Measurements from ENCODE around the gene PADI1. TPM values are rescaled to one million over a fixed set of nuclear protein-coding genes. Genes with fewer than 3 reads are reported as not detected.

Gene PADI1
- total RNA-seq, 4 donors from 2014 or later: 0.14 TPM; not detected in 3

DNA sequence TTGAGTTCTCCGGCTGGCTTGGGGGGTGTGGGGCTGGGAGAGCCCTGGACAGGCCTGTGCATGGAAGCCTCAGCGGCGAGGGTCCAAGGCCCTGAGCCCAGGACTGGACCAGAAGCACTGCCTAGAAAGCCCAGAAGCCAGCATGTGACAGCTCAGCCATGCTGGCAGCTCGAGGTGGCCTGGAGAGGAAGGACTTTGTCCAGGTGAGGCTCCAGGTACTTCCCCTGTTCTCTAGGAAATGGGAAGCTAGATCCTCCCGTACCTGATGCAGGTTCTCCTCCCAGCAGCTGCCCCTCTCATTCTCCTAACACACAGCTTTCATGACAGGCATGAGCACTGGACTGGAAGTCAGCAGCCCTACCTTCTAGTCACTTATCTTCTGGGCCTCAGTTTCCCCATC is 50.4 kb downstream of the PADI1 start:
- Histone ChIP-seq H3K9me3 (no peaks in the 10 kb centered on the region), H3K27ac (no peak overlapping the region), H3K4me1 (peaks cover 0 to 20% (median 9%) of the 10 kb centered on the region in 4 donors), H3K36me3 (no peaks in the 10 kb centered on the region), H3K27me3 (no peaks in the 10 kb centered on the region), H3K4me3 (no peak overlapping the region)
- in situ Hi-C loops (cut with MboI; ENCODE audit: low pct_ligation_motif_present in 1 of 4, low pct_unique_long_range_greater_than_20kb in 1 of 4, low sequenced_read_pairs in 3 of 4) (no loop called here), intact Hi-C loops (cut with DNase I; ENCODE audit: low total_unique reads) (no loop called here)
- TF ChIP-seq POLR2A (IDR thresholded peaks at IDR 0.05): no peak
- TF ChIP-seq POLR2AphosphoS5 (IDR thresholded peaks at IDR 0.05): no peak
- TF ChIP-seq, protein P1, sequence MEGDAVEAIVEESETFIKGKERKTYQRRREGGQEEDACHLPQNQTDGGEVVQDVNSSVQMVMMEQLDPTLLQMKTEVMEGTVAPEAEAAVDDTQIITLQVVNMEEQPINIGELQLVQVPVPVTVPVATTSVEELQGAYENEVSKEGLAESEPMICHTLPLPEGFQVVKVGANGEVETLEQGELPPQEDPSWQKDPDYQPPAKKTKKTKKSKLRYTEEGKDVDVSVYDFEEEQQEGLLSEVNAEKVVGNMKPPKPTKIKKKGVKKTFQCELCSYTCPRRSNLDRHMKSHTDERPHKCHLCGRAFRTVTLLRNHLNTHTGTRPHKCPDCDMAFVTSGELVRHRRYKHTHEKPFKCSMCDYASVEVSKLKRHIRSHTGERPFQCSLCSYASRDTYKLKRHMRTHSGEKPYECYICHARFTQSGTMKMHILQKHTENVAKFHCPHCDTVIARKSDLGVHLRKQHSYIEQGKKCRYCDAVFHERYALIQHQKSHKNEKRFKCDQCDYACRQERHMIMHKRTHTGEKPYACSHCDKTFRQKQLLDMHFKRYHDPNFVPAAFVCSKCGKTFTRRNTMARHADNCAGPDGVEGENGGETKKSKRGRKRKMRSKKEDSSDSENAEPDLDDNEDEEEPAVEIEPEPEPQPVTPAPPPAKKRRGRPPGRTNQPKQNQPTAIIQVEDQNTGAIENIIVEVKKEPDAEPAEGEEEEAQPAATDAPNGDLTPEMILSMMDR (IDR thresholded peaks at IDR 0.05): no peak
- no peak for TF ChIP-seq EP300 (IDR thresholded peaks at IDR 0.05; ENCODE audit: low read depth)
- DNase-seq: peak; percentile 54
- WGBS, 2 donors (ENCODE audit: low coverage in 1 of 2): 60% methylated on average over 1 to 5 of the region's 5 CpGs

DNA sequence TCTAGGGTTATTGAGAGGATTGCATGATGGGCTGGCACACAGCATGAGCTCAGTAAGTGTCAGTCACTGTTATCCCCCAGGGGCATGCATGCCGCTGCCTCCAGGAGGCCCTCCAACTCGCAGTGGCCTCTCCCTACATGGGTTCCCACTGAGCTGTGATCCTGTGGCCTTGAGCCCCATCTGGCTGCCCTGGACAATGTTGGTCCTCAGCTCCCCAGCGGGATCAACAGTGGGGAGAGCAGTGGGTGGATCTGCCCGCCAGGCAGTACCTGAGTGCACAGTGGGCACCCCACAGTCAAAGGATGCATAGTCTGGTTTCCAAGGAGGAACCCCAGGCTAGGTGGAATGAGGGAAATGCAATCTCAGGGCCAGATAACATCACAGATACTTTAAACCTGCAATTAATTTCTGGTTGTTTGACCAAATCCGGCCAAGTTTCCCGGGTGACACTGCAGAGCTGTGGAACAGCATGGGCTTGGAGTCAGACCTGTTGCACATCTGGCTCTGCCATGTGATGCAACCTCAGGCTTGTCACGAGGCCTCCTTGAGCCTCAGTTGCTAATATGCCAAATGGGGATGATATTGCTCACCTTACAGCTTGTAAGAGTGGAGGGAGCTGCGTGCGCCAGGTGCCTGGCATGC is 53.3 kb downstream of the PADI1 start:
- no peak overlapping the region for H3K27ac ChIP-seq
- no peak overlapping the region for H3K4me3 ChIP-seq
- TF ChIP-seq POLR2AphosphoS5 (IDR thresholded peaks at IDR 0.05): no peak
- TF ChIP-seq EP300 (IDR thresholded peaks at IDR 0.05; ENCODE audit: low read depth): no peak
- no peak for TF ChIP-seq POLR2A (IDR thresholded peaks at IDR 0.05)
- TF ChIP-seq, protein P1 (IDR thresholded peaks at IDR 0.05): no peak
- H3K36me3 ChIP-seq: no peaks in the 10 kb centered on the region
- intact Hi-C loops (cut with DNase I; ENCODE audit: low total_unique reads): no loop called here
- in situ Hi-C loops (cut with MboI; ENCODE audit: low pct_ligation_motif_present in 1 of 4, low pct_unique_long_range_greater_than_20kb in 1 of 4, low sequenced_read_pairs in 3 of 4): no loop called here
- H3K9me3 ChIP-seq: no peaks in the 10 kb centered on the region
- DNase-seq: no peak
- H3K4me1 ChIP-seq: peaks cover 0 to 9% (median 0%) of the 10 kb centered on the region in 4 donors
- no peaks in the 10 kb centered on the region for H3K27me3 ChIP-seq
- 71% methylated on average over 9 of the region's 9 CpGs; no CpG with 5 or more reads in 1 of the 2 donors for WGBS, 2 donors (ENCODE audit: low coverage in 1 of 2)

DNA sequence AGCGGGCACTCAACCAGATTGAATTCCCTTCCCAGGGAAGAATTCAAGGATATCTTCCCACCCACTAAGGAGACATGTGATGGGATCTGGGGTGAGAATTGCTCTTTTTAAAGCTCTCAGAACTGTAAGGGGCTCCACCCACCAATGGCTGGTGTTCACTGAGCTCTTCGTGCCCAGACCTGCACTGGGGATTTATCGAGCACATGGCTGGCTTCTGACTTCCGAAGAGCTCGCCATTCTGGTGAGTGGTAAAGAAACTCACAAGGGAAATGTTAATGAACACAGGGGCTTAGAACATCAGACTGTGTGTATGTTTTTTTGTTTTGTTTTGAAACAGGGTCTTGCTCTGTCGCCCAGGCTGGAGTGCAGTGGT is 53.8 kb downstream of the PADI1 start:
- 82 to 100% methylated on average over 1 to 6 of the region's 6 CpGs for WGBS, 2 donors (ENCODE audit: low coverage in 1 of 2)
- intact Hi-C loops (cut with DNase I; ENCODE audit: low total_unique reads) (no loop called here), in situ Hi-C loops (cut with MboI; ENCODE audit: low pct_ligation_motif_present in 1 of 4, low pct_unique_long_range_greater_than_20kb in 1 of 4, low sequenced_read_pairs in 3 of 4) (no loop called here)
- Histone ChIP-seq H3K27me3 (no peaks in the 10 kb centered on the region), H3K27ac (no peak overlapping the region), H3K4me3 (no peak overlapping the region), H3K4me1 (peaks cover 0 to 9% (median 0%) of the 10 kb centered on the region in 4 donors), H3K9me3 (no peaks in the 10 kb centered on the region), H3K36me3 (no peaks in the 10 kb centered on the region)
- no peak for DNase-seq
- no peak for TF ChIP-seq POLR2A (IDR thresholded peaks at IDR 0.05)
- no peak for TF ChIP-seq POLR2AphosphoS5 (IDR thresholded peaks at IDR 0.05)
- TF ChIP-seq, protein P1 (IDR thresholded peaks at IDR 0.05): no peak
- TF ChIP-seq EP300 (IDR thresholded peaks at IDR 0.05; ENCODE audit: low read depth): no peak

DNA sequence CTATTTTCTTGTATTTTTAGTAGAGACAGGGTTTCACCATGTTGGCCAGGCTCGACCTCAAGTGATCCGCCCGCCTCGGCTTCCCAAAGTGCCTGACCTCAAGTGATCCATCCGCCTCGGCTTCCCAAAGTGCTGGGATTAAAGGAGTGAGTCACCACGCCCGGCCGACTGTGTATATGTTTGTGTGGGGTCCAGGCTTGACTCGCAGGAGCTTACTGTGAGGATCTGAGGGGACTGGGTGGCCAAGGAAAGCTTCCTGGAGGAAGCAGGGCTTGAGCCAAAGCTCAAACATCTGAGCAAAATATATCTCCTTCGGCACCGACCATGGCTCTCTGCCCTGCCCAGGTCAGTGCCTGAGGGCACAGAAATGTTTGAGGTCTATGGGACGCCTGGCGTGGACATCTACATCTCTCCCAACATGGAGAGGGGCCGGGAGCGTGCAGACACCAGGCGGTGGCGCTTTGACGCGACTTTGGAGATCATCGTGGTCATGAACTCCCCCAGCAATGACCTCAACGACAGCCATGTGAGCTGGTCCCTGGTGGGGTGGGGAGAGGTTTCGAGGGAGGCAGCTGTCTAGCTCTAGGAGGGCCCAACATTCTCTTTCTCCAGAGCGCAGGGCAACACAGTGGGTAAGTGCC is 54.4 kb downstream of the PADI1 start:
- no peak overlapping the region for H3K27ac ChIP-seq
- intact Hi-C loops (cut with DNase I; ENCODE audit: low total_unique reads): no loop called here
- in situ Hi-C loops (cut with MboI; ENCODE audit: low pct_ligation_motif_present in 1 of 4, low pct_unique_long_range_greater_than_20kb in 1 of 4, low sequenced_read_pairs in 3 of 4): no loop called here
- H3K4me3 ChIP-seq: no peak overlapping the region
- no peaks in the 10 kb centered on the region for H3K9me3 ChIP-seq
- TF ChIP-seq, protein P1 (IDR thresholded peaks at IDR 0.05): no peak
- TF ChIP-seq POLR2A (IDR thresholded peaks at IDR 0.05) (no peak), POLR2AphosphoS5 (IDR thresholded peaks at IDR 0.05) (no peak), EP300 (IDR thresholded peaks at IDR 0.05; ENCODE audit: low read depth) (no peak)
- H3K4me1 ChIP-seq: peaks cover 0 to 9% (median 0%) of the 10 kb centered on the region in 4 donors
- WGBS, 2 donors (ENCODE audit: low coverage in 1 of 2): 77% methylated on average over 23 of the region's 24 CpGs; no CpG with 5 or more reads in 1 of the 2 donors
- H3K27me3 ChIP-seq: no peaks in the 10 kb centered on the region
- no peak for DNase-seq
- no peaks in the 10 kb centered on the region for H3K36me3 ChIP-seq
